B cell (primary cell): Measurements from ENCODE around the gene MTG2.

Experiments used
- EZH2 ChIP-seq: IDR thresholded peaks from 2 replicates; pipeline ENCODE4 v1.6.1; 2012; ENCODE audit warnings: borderline replicate concordance, low read depth, mild to moderate bottlenecking, moderate library complexity, low read length; ENCODE audit not compliant: insufficient read depth, poor library complexity, severe bottlenecking
- TF ChIP-seq, protein P1 (sequence below): fragments of 200-600 bp; IDR thresholded peaks from one replicate; pipeline ENCODE4 v1.8.0; 2022; ENCODE audit warnings: antibody characterized with exemption, mild to moderate bottlenecking

DNA sequence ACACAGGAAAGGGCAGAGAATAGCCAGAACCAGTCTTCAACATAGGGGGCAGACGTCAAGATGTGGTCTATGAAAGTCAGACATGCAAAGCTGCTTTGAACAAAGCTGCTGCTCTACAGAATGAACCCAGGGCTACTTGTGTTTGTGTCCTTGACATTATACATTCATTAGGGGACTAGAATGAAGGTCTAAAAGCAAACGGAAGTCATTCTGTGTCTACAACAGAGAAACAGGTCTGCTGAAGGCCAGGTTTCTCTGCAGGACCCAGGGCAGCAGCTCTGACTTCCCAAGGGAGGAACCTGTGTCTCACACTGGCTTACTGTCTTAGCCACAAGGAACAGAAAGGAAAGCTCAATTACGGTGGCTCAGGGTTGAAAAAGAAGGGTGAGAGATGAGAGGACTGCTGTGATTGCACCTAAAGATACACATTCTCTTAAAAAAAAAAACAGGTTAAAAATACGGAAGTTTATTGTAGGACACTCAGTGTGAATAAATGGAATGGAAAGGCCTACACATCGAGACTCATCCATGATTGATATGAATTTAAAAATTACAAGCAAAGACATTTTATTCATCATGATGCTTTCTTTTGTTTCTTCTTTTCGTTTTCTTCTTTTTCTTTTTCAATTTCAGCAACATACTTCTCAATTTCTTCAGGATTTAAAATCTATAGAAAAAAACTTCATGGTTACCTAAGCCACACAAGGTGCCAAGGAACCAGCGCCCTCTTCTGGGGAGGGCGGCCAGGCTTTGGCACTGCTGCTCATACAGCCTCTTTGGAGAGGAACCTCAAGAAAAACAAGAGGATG, 46.3 kb upstream of the MTG2 start:
- TF ChIP-seq, protein P1, sequence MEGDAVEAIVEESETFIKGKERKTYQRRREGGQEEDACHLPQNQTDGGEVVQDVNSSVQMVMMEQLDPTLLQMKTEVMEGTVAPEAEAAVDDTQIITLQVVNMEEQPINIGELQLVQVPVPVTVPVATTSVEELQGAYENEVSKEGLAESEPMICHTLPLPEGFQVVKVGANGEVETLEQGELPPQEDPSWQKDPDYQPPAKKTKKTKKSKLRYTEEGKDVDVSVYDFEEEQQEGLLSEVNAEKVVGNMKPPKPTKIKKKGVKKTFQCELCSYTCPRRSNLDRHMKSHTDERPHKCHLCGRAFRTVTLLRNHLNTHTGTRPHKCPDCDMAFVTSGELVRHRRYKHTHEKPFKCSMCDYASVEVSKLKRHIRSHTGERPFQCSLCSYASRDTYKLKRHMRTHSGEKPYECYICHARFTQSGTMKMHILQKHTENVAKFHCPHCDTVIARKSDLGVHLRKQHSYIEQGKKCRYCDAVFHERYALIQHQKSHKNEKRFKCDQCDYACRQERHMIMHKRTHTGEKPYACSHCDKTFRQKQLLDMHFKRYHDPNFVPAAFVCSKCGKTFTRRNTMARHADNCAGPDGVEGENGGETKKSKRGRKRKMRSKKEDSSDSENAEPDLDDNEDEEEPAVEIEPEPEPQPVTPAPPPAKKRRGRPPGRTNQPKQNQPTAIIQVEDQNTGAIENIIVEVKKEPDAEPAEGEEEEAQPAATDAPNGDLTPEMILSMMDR = peak; percentile 86
- no peak for TF ChIP-seq EZH2
